LNCaP clone FGC (cell line): Measurements from ENCODE around the gene POU3F1.

ENCODE experiments used
- DNase-seq: peaks from one replicate; pipeline ENCODE4 v3.0.0-alpha.2; 2011; ENCODE audit warnings: low read depth
- H3K4me3 ChIP-seq: 2 replicates; pipeline ENCODE4 v1.5.1; 2011; ENCODE audit warnings: mild to moderate bottlenecking, low read depth, low read length, control low read depth
- CTCF ChIP-seq: IDR thresholded peaks from 2 replicates; pipeline ENCODE4 v1.5.1; 2012; ENCODE audit warnings: mild to moderate bottlenecking; ENCODE audit not compliant: control insufficient read depth, insufficient read depth; ENCODE audit errors: extremely low read depth

Gene POU3F1

GRCh38 chr1:37998913-37999429, 47.6 kb downstream of the POU3F1 start:
- no peak for TF ChIP-seq CTCF

GRCh38 chr1:37998089-37998808, 48.3 kb downstream of the POU3F1 start:
- H3K4me3 ChIP-seq = no peak overlapping the region
- DNase-seq = no peak
- no peak for TF ChIP-seq CTCF

More at GRCh38 chr1:37998913-37999429, 47.6 kb downstream of the POU3F1 start:
- no peak for DNase-seq
- no peak overlapping the region for H3K4me3 ChIP-seq

GRCh38 chr1:37997256-37998088, 49.1 kb downstream of the POU3F1 start:
- no peak for DNase-seq
- no peak for TF ChIP-seq CTCF
- H3K4me3 ChIP-seq = no peak overlapping the region

- no peak for TF ChIP-seq CTCF
- no peak overlapping the region for H3K4me3 ChIP-seq
- no peak for DNase-seq
Measured at GRCh38 chr1:37995751-37996345, 50.7 kb downstream of the POU3F1 start.

- H3K4me3 ChIP-seq = no peak overlapping the region
- no peak for TF ChIP-seq CTCF
- DNase-seq = no peak
Measured at GRCh38 chr1:37994886-37995566, 51.6 kb downstream of the POU3F1 start.
